ENCODE data around the gene RHBDD1. TPM values are rescaled to one million over a fixed set of nuclear protein-coding genes. Genes with fewer than 3 reads are reported as not detected.

The RHBDD1 gene
- total RNA-seq, 1 experiment from 2014 or later = 74.9 TPM

DNA sequence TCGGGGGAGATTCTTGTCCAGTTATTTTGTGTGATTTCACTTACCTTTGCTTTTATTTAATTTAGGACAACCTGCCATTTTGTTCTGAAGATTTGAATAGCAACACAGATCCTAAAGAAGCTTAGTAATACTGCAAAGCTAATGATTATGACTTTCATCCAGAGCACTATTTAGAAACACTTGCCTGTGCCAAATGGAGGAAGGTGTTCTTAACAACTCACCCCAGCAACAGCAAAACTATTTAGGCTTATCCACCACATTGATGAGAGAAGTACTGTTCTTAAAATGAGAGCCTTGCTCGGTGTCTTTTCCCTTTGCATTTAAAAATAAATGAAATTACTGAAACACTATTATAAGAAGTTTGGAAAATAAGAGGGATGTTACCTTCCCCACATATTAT lies 59.7 kb downstream of the RHBDD1 start:
- H3K9ac ChIP-seq (ENCODE audit: low read length) = no peak overlapping the region
- H4K20me1 ChIP-seq (ENCODE audit: insufficient read depth, low read depth, low read length) = no peaks in the 10 kb centered on the region
- no peak for DNase-seq
- H3K9me3 ChIP-seq (ENCODE audit: low read length) = no peaks in the 10 kb centered on the region
- no peak overlapping the region for H2AFZ ChIP-seq (ENCODE audit: low read length)
- H3K9me2 ChIP-seq (replicated peaks; ENCODE audit: insufficient read depth, low read length) = no peaks in the 10 kb centered on the region
- no peak overlapping the region for H3K27ac ChIP-seq (ENCODE audit: low read length)
- H3K4me3 ChIP-seq (ENCODE audit: low read length) = no peak overlapping the region
- no peak overlapping the region for H3K4me2 ChIP-seq (ENCODE audit: low read depth, low read length, poor library complexity, severe bottlenecking)
- no peaks in the 10 kb centered on the region for H3K79me2 ChIP-seq (ENCODE audit: low read length)
- no peaks in the 10 kb centered on the region for H3K27me3 ChIP-seq (ENCODE audit: low read length)
- H3K36me3 ChIP-seq (ENCODE audit: insufficient read depth, low read length) = no peaks in the 10 kb centered on the region
- H3K4me1 ChIP-seq (ENCODE audit: low read length) = peaks cover 15% of the 10 kb centered on the region

DNA sequence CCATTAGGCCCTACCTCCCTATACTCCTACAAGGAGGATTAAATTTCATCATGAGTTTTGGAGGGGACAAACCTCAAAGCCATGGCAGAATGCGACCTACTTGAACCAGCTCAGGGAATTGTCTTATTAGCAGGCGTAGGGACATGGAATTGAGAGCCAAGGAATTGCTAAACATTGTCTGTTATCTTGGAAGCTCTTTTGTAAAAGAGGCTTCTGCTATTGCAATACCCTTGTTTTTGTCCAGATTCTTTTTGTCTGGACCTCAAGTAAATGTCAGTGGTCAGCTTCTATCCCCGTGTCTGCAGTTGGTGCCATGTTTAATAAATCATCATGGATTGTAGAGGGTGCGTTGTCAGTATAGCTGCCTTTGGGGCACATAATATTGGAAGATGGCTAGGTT lies 62.3 kb downstream of the RHBDD1 start:
- Histone ChIP-seq H3K79me2 (ENCODE audit: low read length) (no peaks in the 10 kb centered on the region), H3K4me2 (ENCODE audit: low read depth, low read length, poor library complexity, severe bottlenecking) (no peak overlapping the region), H3K9me2 (replicated peaks; ENCODE audit: insufficient read depth, low read length) (no peaks in the 10 kb centered on the region), H3K4me3 (ENCODE audit: low read length) (no peak overlapping the region), H3K9ac (ENCODE audit: low read length) (no peak overlapping the region), H2AFZ (ENCODE audit: low read length) (no peak overlapping the region), H3K9me3 (ENCODE audit: low read length) (no peaks in the 10 kb centered on the region), H3K27me3 (ENCODE audit: low read length) (no peaks in the 10 kb centered on the region), H3K36me3 (ENCODE audit: insufficient read depth, low read length) (no peaks in the 10 kb centered on the region), H3K27ac (ENCODE audit: low read length) (no peak overlapping the region), H3K4me1 (ENCODE audit: low read length) (peaks cover 35% of the 10 kb centered on the region), H4K20me1 (ENCODE audit: insufficient read depth, low read depth, low read length) (no peaks in the 10 kb centered on the region)
- no peak for DNase-seq

DNA sequence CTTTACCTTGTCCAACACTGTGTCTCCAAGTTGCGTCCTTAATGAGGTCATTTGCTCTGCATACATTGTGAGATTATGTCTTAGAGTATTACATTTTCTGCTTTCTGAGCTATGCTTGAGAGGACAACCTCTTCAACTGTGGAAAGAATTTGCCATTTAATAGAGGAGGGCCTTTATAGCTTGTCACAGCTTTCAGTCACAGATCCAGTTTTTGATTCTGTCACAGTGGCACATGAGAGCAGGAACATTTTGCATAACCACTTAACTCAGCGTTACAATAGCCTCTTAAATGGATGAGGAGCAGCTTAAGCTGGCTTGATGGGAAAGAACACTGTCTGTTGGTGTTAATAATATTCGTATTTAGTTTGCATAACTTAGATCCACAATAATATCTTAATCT lies 63.0 kb downstream of the RHBDD1 start:
- H3K36me3 ChIP-seq (ENCODE audit: insufficient read depth, low read length) = no peaks in the 10 kb centered on the region
- no peaks in the 10 kb centered on the region; the same call in 1 of the 2 replicates for H4K20me1 ChIP-seq (ENCODE audit: insufficient read depth, low read depth, low read length)
- no peak overlapping the region for H2AFZ ChIP-seq (ENCODE audit: low read length)
- H3K4me1 ChIP-seq (ENCODE audit: low read length) = peaks cover 35% of the 10 kb centered on the region
- no peak overlapping the region for H3K9ac ChIP-seq (ENCODE audit: low read length)
- H3K4me2 ChIP-seq (ENCODE audit: low read depth, low read length, poor library complexity, severe bottlenecking) = peak overlapping the region; percentile 25
- H3K9me3 ChIP-seq (ENCODE audit: low read length) = no peaks in the 10 kb centered on the region
- no peaks in the 10 kb centered on the region for H3K27me3 ChIP-seq (ENCODE audit: low read length)
- H3K79me2 ChIP-seq (ENCODE audit: low read length) = no peaks in the 10 kb centered on the region
- peak overlapping the region; percentile 21; the same call in 1 of the 2 replicates for H3K27ac ChIP-seq (ENCODE audit: low read length)
- H3K9me2 ChIP-seq (replicated peaks; ENCODE audit: insufficient read depth, low read length) = no peaks in the 10 kb centered on the region
- no peak overlapping the region for H3K4me3 ChIP-seq (ENCODE audit: low read length)
- DNase-seq = peak; percentile 49

DNA sequence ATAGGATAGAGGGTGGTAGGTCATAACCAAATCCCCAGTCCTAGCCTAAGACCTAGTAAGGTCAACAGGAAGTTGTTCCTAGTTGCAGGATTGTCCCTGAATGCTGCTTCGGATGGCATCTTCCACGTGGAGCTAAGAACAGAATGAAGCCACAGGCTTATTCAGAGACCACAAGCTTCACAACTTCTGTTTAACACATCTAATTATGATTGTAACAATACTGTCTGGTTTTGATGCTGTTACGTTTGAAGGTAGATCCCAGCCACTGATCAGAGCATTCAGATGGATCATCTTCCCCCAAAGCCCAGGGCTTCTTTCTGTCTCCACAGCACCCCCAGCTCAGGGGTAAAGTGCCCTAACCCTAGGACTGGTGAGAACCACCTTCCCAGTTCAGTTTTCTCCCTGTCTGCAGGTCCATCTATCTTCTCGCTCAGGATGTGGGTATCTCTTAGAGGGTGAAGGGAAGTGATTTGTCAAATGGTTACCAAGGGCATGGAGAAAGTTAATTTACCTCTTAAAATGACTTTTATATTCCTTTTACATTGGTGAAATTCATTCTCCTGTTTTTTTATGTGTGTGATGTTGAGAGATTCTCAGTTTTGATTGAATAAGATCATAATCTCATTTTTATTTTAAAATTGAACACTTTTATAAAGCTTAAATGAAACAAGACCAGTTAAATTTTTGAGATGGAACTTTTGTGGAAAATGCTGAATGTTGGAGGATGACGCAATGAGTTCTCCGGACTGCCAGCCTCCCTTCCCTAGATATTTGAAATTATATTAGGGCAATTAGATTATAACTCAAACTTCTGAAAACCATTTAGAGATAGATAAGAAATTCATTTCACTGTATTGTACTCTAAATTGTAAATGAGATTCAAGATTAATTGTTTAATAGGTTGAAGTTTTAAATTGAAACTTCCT lies 66.5 kb downstream of the RHBDD1 start:
- Histone ChIP-seq H3K9ac (ENCODE audit: low read length) (no peak overlapping the region), H3K27ac (ENCODE audit: low read length) (no peak overlapping the region), H4K20me1 (ENCODE audit: insufficient read depth, low read depth, low read length) (no peaks in the 10 kb centered on the region; the same call in 1 of the 2 replicates), H3K4me2 (ENCODE audit: low read depth, low read length, poor library complexity, severe bottlenecking) (peak overlapping the region; percentile 53), H3K9me3 (ENCODE audit: low read length) (no peaks in the 10 kb centered on the region), H3K4me1 (ENCODE audit: low read length) (peaks cover 64% of the 10 kb centered on the region), H3K4me3 (ENCODE audit: low read length) (peak overlapping the region; percentile 2; the same call in 1 of the 2 replicates), H3K9me2 (replicated peaks; ENCODE audit: insufficient read depth, low read length) (no peaks in the 10 kb centered on the region), H3K36me3 (ENCODE audit: insufficient read depth, low read length) (no peaks in the 10 kb centered on the region), H3K79me2 (ENCODE audit: low read length) (no peaks in the 10 kb centered on the region), H2AFZ (ENCODE audit: low read length) (no peak overlapping the region), H3K27me3 (ENCODE audit: low read length) (no peaks in the 10 kb centered on the region)
- no peak for DNase-seq

DNA sequence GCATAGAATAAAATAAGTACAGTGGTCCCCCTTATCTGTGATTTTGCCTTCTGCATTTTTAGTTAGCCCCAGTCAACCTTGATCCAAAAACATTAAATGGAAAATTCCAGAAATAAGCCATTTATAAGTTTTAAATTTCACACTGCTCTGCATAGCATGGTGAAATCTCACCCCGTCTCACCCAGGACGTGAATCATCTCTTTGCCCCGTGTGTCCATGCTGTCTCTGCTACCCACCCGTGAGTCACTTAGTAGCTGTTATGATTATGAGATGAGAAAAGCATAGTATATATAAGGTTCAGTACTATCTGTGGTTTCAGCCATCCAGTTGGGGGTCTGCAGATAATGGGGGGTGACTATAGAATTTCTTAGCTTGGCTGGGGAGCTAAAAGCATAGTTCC lies 67.3 kb downstream of the RHBDD1 start:
- Histone ChIP-seq H3K36me3 (ENCODE audit: insufficient read depth, low read length) (no peaks in the 10 kb centered on the region), H4K20me1 (ENCODE audit: insufficient read depth, low read depth, low read length) (no peaks in the 10 kb centered on the region; the same call in 1 of the 2 replicates), H3K4me2 (ENCODE audit: low read depth, low read length, poor library complexity, severe bottlenecking) (no peak overlapping the region), H2AFZ (ENCODE audit: low read length) (no peak overlapping the region), H3K27ac (ENCODE audit: low read length) (no peak overlapping the region), H3K79me2 (ENCODE audit: low read length) (no peaks in the 10 kb centered on the region), H3K9me2 (replicated peaks; ENCODE audit: insufficient read depth, low read length) (no peaks in the 10 kb centered on the region), H3K9ac (ENCODE audit: low read length) (no peak overlapping the region), H3K9me3 (ENCODE audit: low read length) (no peaks in the 10 kb centered on the region), H3K4me1 (ENCODE audit: low read length) (peaks cover 73% of the 10 kb centered on the region), H3K27me3 (ENCODE audit: low read length) (no peaks in the 10 kb centered on the region), H3K4me3 (ENCODE audit: low read length) (no peak overlapping the region)
- DNase-seq = no peak

DNA sequence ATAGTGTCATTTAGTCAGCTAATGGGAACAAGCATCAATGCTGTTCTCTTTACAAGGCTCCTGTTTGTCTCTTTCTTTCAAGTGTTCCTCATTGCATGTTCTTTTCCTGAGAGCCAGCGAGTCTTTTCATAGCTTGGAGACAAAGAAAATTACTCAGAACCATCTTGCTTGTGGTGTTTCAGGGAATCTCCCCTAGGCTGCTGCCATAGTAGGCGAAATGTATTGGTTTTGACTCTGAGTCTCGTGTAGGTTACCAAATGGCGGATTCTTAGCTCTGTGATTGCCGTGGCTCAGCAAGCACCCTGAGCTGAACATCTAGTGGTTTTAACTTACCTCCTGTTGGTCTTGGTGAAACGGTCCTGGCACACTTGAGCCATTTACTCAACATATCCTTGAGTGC lies 68.7 kb downstream of the RHBDD1 start:
- no peak for DNase-seq
- Histone ChIP-seq H3K9ac (ENCODE audit: low read length) (no peak overlapping the region), H3K4me2 (ENCODE audit: low read depth, low read length, poor library complexity, severe bottlenecking) (no peak overlapping the region), H3K79me2 (ENCODE audit: low read length) (no peaks in the 10 kb centered on the region), H3K4me1 (ENCODE audit: low read length) (peaks cover 70% of the 10 kb centered on the region), H3K27ac (ENCODE audit: low read length) (no peak overlapping the region), H3K27me3 (ENCODE audit: low read length) (no peaks in the 10 kb centered on the region), H4K20me1 (ENCODE audit: insufficient read depth, low read depth, low read length) (no peaks in the 10 kb centered on the region; the same call in 1 of the 2 replicates), H3K9me2 (replicated peaks; ENCODE audit: insufficient read depth, low read length) (no peaks in the 10 kb centered on the region), H2AFZ (ENCODE audit: low read length) (no peak overlapping the region), H3K36me3 (ENCODE audit: insufficient read depth, low read length) (no peaks in the 10 kb centered on the region), H3K9me3 (ENCODE audit: low read length) (no peaks in the 10 kb centered on the region), H3K4me3 (ENCODE audit: low read length) (no peak overlapping the region)

DNA sequence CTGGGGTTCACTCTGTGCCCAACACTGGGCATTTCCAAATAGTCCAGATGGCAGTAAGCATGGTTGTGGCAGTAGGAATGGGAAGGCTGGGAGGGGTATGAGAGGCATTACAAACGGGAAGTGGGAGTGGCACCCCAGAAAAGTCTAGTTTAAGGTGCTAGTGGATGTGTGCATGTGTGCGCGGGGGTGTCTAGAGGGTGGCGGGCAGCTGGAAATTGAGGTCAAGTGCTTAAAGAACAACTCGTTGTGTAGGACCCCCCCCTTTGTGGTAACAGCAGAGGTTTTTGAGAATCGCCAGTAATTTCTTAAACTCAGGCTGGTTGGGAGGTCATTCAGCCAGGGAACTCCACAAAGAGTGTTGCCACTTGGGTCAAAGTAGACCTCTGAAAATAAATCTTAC lies 69.9 kb downstream of the RHBDD1 start:
- peak overlapping the region; percentile 2; the same call in 1 of the 2 replicates for H3K4me3 ChIP-seq (ENCODE audit: low read length)
- no peak overlapping the region for H2AFZ ChIP-seq (ENCODE audit: low read length)
- peak overlapping the region; percentile 21; the same call in 1 of the 2 replicates for H3K27ac ChIP-seq (ENCODE audit: low read length)
- no peaks in the 10 kb centered on the region for H3K9me3 ChIP-seq (ENCODE audit: low read length)
- H3K9ac ChIP-seq (ENCODE audit: low read length) = 0 out of 2 replicates have a peak overlapping the region, but pooled peaks have one; percentile 1
- H3K79me2 ChIP-seq (ENCODE audit: low read length) = no peaks in the 10 kb centered on the region
- H3K36me3 ChIP-seq (ENCODE audit: insufficient read depth, low read length) = no peaks in the 10 kb centered on the region
- H3K4me2 ChIP-seq (ENCODE audit: low read depth, low read length, poor library complexity, severe bottlenecking) = peak overlapping the region; percentile 42
- H3K4me1 ChIP-seq (ENCODE audit: low read length) = peaks cover 67% of the 10 kb centered on the region
- no peaks in the 10 kb centered on the region; the same call in 1 of the 2 replicates for H4K20me1 ChIP-seq (ENCODE audit: insufficient read depth, low read depth, low read length)
- peak; percentile 41 for DNase-seq
- no peaks in the 10 kb centered on the region for H3K9me2 ChIP-seq (replicated peaks; ENCODE audit: insufficient read depth, low read length)
- no peaks in the 10 kb centered on the region for H3K27me3 ChIP-seq (ENCODE audit: low read length)

DNA sequence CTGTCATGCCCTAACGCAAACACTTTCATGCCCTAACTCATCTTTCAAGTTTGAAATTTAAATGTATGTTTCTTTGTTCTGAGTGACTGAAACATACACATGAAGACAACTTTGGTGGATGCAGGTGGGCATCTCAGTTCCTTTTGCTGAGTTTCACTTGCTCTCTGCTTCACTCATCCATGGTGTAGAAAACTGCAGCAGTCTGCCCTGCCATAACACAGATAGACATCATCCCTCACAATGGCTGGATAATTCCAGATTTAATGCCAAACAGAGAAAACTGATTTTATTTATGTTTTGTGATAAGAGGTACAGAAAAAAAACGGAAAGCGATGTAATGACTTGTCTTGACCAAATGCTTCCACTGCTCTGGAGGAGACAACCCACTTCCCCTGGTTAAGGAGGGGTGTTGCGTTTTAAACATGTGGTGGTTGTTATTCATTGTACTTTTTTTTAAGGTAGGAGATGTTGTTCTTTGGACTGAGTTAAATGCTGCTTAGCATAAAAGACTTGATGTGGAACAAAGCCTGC lies 70.4 kb downstream of the RHBDD1 start:
- Histone ChIP-seq H3K9ac (ENCODE audit: low read length) (peak overlapping the region; percentile 1; the same call in 1 of the 2 replicates), H3K4me2 (ENCODE audit: low read depth, low read length, poor library complexity, severe bottlenecking) (peak overlapping the region; percentile 42), H3K4me3 (ENCODE audit: low read length) (peak overlapping the region; percentile 2; the same call in 1 of the 2 replicates), H3K9me3 (ENCODE audit: low read length) (no peaks in the 10 kb centered on the region), H3K27ac (ENCODE audit: low read length) (peak overlapping the region; percentile 21), H4K20me1 (ENCODE audit: insufficient read depth, low read depth, low read length) (no peaks in the 10 kb centered on the region; the same call in 1 of the 2 replicates), H3K4me1 (ENCODE audit: low read length) (peaks cover 61% of the 10 kb centered on the region), H3K36me3 (ENCODE audit: insufficient read depth, low read length) (no peaks in the 10 kb centered on the region), H3K79me2 (ENCODE audit: low read length) (no peaks in the 10 kb centered on the region), H3K9me2 (replicated peaks; ENCODE audit: insufficient read depth, low read length) (no peaks in the 10 kb centered on the region), H3K27me3 (ENCODE audit: low read length) (no peaks in the 10 kb centered on the region), H2AFZ (ENCODE audit: low read length) (no peak overlapping the region)
- DNase-seq = peak; percentile 53
